Heart left ventricle (tissue), 13 donors: ENCODE data around the gene RSAD2.

Source experiments
- CTCF ChIP-seq, 12 donors: fragments of 200-600 bp; sonication (generic) in 4 of 12; IDR thresholded peaks; one replicate each; pipeline versions ENCODE4 v1.5.0 to v1.8.0; 2018 to 2022; ENCODE audit warnings: antibody characterized with exemption in 12 of 12, mild to moderate bottlenecking in 5 of 12
- POLR2A ChIP-seq, 2 donors: fragments of 450-650 bp; IDR thresholded peaks; one replicate each; pipeline ENCODE4 v1.6.1; 2017; ENCODE audit warnings: antibody characterized with exemption in 2 of 2, mild to moderate bottlenecking in 2 of 2, moderate library complexity in 2 of 2
- donor health status: ischemic (EF 13 %, LVEDD 7.1; RV severe dilation, severe dysfunction).
- donor health status: DM: no; HTN: yes; CAD: no.
- donor health status: DM: no; HTN: no; CAD: no.
- donor health status: ischemic (EF 25% LVEDD 6.9; RV normal size, moderate dysfunction).
- donor health status: ischemic (EF 25% LVEDD 5.7; RV mildly dilated, moderate dysfunction).
- donor health status: ischemic (EF 35%, LVEDD 5.7; RV mildly dilated, moderate dysfunction).
- donor health status: nonischemic (EF 11% LVEDD 7.7; RV severe dilation, severe dysfunction).
- donor health status: DM: yes; HTN: yes; CAD: no.
- donor health status: PGD.
- donor health status: ischemic (EF 29% LVEDD 5.4; RV normal size, mild dysfunction).
- donor health status: nonischemic (EF 23%, LVEDD 6.1; RV moderate dilation, normal function).

- TF ChIP-seq CTCF (IDR thresholded peaks at IDR 0.05) (no peak), POLR2A (IDR thresholded peaks at IDR 0.05) (no peak)
Observed at GRCh38 chr2:6920743-6921064, 43.1 kb downstream of the RSAD2 start.
